Activated naive CD4-positive, alpha-beta T cell treated with anti-CD3 and anti-CD28 coated beads, Interleukin-2, amount 50 U/mL, for 16 hours (primary cell): ENCODE results near the gene RAB8A.

Experiments used
- DNase-seq: peaks from one replicate; pipeline ENCODE4 v3.0.0-alpha.2; 2020

Gene RAB8A

DNA sequence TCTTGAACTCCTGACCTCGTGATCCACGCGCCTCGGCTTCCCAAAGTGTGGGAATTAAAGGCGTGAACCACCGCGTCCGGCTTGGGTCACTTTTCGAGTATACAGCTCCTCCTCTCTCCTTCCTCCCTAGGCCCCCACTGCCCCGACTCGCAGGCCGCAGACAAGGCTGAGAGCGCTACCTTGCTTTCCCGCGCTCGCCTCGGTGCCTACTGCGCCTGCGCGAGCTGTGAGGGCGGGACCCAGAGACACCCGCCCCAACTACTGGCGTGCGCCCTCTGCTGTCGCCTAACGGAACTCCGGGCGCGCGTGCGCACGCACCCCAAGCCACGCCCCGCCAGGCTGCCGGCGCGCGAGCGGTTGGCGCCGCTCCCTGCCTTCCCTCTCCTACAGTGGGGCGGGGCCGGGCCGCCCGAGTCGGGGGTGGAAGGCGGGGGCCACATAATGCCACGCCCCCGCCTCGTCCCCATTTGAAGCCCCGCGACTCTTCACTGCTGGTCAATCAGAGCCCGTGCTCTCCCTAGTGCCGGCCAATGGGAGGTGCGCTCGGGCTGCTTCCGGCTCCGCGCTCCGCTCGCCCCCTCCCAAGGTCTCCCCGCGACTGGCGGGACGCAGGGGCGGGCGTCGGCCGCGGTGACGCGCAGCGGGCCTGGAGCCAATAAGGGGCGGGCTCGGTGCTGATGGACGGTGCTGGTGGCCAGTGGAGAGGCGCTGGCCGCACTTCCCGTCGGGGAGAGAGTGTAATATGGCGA lies at the start of gene RAB8A:
Gene RAB8A, plus strand, starts transcription at position 730 of the 749 bp plus-strand sequence. Its CDS starts 13 bp downstream, at position 743.
- peak; percentile 98 for DNase-seq

DNA sequence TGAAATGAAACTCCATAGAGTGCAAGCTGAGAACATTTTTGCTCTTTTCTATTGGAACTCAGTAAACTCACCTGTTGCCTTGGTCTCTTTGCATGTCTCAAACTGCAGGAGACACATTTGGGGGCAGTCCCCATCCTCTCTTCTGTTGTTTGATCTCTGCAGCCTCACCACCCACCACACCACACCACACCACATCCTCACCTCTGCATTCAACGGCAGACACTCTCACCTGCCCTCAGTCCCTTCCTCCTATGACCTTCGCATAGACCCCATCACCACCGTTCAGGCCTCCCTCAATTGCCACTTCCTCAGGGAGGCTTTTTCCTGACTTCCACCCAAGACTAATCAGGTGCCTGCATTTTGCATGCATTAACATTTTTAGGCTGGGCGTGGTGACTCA lies 49.7 kb upstream of the RAB8A start:
- no peak for DNase-seq

DNA sequence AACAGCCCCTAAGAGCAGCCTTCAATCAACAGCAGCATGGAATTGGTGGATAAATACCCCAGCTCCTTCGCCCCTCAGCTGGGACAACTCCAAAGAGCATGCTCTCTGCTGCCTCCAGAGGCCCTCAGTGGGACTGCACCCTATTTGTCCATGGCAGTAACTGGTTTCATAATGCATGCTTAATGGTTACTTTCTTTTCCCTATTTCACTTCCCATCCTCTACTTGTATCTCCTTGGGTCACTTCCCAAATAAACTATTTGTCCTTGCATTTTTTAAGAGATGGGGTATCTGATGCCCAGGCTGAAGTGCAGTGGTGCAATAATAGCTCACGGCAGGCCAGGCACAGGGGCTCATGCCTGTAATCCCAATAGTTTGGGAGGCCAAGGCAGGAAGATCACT lies 48.9 kb upstream of the RAB8A start:
- DNase-seq: peak; percentile 72

DNA sequence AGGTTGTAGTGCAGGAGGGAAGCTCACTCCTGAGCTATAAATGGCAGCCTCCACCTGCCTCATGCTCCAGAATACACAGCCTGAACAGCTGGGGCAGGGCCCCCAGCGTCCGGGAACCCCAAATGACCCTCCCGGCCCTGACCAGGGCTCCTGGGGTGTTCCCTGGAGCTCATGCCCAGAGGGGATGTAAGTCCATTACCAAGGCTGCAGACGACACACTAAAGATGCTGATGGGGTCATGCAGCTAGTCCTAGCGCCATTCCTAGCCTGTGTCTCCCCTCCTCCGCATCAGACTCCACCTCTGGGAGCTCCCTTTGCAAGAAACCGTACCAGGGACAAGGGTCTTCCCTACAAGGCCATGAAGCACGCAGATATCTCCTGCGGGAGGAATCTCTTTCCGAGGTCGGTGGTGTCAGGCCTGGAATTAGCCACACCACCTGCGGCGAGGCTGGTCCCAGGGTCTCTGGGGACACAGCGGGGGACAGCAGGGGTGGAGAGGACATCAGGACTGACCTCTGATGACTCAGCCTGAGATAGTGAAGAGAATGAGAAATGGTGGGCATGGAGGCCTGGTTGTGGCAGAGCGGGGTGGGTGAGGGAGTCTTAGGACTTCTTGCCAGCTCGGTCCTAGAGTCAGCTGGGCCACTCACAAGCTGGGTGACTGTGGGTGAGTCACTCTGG lies 47.3 kb upstream of the RAB8A start:
- DNase-seq: no peak

DNA sequence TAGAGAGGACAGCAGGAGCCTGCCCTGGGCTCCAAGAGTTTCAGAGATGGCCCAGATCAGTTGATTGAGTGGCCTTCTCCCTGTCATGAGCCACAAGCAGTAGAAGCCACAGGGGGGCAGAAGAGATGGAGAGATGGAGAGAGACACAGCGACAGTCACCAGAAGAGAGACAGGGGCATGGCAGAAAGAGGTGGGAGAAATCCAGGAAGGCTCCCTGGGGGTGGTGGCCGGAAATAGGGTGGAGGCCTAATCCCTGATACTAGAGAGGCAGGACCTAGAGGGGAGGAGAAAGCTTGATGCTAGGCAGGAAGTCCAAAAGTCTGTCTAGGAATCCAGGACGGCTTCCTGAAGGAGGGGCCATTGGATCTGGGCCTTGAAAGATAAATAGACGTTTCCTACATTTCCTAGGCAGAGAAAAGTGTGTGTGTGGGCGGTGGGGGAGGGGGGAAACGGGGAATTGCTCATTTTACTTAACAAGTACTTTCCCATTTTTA lies 45.0 kb upstream of the RAB8A start:
- DNase-seq: peak; percentile 52

DNA sequence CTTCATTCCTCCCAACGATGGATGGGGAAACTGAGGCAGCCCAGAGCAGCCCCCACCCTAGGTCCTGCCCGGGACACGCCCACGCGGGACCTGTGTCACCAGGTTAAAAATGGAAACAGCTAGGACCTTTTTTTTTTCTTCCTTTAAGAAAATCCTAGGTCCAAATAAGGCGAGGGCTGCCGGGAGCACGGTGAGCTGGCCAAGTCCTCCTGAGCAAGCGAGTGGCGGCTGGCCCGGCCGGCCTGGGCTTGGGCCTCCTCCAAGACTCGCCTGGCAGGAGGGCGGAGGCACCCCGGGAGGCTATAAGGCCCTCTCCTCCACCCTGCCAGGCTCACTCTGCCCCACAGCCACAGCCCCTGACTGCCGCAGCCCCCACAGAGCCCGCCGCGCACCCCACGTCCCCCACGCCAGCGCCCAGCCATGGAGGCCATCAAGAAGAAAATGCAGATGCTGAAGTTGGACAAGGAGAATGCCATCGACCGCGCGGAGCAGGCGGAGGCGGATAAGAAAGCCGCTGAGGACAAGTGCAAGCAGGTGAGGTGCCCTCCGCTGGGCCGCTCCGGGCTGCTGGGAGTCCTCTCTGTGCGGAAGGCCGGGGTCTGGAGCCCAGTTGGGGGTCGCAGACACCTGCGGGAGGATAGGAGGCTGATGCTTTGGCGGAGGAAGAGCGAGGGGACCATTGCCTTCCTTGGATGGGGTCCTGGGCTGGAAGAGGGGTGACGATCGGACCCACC lies 44.3 kb upstream of the RAB8A start:
- no peak for DNase-seq

DNA sequence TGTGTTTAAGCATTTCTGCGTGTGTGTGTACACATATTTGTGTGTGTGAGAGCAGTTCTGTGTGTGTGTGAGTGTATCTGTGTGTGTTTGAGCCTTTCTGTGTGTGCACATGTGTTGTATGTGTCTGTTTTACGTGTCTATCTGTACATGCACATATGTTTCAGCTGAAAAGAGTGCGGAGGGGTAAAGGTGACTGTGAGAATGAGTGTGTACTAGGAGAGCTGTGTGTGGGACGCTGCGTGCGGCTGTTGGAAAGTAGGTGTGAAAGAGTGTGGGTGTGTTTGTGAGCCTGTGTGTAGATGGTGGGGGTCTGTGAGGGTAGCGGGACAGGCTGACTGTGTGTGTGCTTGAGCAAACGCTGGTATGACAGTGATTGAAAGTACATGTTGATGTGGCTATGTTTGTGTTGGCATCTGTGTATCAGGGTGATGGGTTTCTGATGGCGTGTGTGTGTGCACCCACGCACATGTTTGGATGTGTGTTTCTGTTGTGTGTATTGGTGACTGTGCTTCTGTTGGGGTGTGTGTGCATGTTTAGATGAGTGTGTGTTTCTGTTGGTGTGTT lies 42.9 kb upstream of the RAB8A start:
- no peak for DNase-seq

DNA sequence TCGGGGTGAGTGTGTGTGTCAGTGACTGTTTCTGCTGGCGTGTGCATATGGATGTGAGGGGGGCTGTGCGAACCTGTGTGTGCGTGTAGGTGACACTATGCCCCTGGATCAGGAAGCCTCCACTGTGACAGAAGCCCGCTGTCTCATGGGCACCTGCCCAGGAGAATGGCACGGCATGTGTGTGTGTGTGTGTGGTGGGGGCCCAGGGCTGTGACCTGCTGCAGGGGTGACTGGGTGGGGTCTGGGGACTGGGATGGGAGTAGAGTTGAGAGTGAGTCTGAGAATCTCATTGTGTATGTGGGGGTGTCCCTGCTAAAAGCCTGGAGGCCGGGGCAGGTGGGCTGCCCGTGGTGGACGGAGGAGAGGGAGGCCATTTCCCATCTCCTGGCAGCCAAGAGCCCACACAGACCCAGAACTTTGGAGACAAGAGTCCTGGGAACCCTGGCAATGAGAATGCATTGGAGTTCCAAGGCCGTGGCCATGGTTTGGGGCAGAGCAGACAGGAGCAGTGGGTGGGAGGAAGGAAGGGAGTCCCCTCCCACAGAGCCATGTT lies 41.8 kb upstream of the RAB8A start:
- no peak for DNase-seq

DNA sequence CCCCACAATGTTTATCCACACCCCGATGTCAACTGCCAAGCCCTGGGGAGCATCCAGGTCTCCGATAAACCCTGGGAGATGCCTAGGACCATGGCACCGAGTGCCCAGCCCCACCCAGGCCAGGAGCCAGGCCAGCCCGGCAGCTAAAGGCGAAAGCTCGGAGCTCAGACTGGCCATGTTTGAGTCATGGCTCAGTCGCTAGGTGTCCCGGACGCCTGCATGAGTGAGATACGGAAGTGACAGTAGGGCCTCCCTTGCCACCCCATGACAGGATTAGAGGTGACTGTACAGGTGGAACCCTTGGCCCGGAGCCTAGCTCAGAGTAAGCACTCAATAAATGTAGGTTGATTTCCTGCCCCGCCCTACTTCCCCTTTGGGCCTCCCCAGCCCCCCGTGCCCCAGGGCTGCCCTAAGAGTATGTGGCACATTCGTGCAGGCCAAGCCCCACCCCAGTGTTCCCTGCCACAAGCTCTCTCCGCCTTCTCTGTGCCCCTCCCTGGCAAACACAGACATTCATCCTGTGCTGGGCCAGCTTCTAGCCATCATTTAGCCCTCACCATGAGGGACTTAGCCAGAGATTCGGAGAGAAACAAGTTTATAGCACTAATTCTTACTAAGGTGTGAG lies 41.2 kb upstream of the RAB8A start:
- DNase-seq: peak; percentile 78

DNA sequence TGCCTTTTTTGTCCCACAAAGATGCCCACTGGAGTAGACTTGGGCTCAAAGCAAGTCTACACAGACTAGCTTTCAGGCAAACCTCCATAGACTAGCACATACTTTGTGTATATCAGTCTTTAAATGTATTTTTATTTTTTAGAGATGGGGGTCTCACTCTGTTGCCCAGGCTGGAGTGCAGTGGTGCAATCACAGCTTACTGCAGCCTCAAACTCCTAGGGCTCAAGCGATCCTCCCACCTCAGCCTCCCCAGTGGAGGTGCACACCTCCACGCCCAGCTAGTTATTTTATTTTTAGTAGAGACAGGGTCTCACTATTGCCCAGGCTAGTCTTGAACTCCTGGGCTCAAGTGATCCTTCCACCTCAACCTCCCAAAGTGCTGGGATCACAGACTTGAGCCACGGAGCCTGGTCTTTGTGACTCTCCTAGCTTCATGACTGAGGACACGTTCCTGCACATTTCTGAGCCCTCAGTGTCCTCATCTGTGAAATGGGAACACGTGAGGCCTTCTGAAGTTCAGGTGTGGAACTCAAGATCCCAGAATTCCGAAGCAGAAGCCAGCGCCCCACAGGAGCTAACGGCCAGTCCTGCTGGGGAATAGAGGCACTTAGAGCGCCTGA lies 40.5 kb upstream of the RAB8A start:
- no peak for DNase-seq

DNA sequence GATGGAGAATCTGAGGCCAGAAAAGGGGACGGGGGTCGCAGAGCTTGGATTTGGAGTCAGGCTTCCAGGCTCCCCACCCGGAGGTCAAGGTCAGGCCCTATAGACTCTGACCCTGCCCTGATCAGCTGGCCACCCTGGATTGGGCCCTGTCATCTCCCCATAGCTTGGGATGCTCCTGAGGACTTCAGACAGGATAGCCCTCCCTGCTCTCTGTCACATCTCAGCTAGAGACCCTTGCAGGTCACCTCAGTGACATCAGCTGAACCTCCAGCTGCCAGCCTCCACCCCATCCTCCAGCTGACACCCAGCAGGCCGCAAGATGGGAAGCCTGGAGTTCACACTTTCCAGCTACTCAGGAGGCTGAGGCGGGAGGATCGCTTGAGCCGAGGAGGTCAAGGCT lies 38.2 kb upstream of the RAB8A start:
- DNase-seq: no peak

DNA sequence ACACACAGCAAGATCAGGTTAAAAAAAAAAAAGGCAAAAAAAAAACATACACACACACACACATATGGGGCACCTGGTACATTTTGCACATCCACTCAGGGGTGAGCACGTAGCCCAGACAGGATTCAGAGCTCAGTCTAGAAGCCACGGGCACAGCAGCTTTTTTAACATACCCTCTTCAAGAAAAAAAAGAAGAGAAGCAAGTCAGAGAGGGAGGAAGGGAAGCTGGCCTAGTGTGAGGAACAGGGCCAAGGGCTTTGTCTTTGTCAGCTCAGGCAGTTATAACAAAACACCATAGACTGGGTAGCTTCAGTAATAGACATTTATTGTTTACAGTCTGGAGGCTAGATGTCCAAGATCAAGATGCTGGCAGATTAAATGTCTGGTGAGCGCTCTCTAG lies 37.7 kb upstream of the RAB8A start:
- DNase-seq: no peak

DNA sequence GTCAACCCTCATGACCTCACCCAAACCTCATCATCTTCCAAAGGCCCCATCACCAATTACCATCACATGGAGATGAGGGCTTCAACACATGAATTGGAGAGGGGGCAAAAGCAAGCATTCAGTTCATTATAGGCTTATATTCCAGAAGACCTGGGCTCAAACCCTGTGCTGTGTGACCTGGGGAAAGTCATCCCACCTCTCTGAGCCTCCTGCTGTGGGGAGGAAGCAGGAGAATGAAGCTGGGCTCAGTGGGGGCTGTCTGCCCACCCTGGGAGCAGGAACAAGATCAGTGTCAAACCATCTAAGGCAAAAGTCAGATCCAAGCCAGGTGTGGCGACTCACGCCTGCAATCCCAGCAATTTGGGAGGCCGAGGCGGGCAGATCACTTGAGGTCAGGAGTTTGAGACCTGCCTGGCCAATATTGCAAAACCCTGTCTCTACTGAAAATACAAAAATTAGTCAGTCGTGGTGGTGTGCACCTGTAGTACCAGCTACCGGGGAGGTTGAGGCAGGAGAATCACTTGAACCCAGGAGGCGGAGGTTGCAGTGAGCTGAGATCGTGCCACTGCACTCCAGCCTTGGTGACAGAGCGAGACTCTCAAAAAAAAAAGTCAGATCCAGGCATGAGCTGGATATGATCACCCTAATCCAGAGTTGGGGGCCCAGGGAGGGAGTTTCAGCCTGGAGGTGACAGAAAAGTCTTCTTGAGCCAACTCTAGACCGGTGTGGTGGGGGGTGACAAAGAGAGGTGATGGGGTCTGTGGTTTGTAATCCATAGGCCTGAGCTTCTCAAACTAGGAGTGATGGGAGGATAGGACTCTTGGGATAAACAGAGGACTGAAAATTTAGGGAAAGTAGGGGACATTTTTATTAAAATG lies 37.0 kb upstream of the RAB8A start:
- DNase-seq: no peak

DNA sequence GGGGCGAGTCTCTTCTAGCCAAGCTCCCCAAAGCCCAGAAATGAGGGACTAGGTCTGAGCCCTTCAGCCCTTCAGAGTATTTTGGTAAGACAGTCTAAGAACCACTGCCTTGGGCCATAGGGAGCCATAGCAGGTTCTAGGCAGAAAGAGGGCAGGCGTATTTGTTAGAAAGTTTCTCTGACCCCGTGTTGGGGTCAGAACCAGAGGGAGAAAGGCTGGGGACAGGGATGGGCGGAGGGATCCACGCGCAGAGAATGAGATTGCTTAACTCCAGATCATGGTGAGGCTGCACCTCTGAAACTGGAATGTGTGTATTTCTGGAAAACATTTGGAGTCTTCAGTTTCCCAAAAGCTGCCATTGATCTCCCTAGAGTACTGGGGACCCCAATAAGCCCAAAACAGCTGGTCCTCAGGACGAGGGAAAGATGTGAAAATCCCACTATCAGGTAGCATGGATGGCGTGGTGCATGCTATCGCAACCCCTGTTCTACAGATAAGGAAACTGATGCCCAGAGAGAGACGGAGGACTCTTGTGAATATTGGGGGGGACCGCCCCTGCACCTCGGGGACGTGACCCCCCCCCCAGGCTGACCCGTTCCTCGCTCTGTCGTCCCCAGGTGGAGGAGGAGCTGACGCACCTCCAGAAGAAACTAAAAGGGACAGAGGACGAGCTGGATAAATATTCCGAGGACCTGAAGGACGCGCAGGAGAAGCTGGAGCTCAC lies 36.1 kb upstream of the RAB8A start:
- no peak for DNase-seq

DNA sequence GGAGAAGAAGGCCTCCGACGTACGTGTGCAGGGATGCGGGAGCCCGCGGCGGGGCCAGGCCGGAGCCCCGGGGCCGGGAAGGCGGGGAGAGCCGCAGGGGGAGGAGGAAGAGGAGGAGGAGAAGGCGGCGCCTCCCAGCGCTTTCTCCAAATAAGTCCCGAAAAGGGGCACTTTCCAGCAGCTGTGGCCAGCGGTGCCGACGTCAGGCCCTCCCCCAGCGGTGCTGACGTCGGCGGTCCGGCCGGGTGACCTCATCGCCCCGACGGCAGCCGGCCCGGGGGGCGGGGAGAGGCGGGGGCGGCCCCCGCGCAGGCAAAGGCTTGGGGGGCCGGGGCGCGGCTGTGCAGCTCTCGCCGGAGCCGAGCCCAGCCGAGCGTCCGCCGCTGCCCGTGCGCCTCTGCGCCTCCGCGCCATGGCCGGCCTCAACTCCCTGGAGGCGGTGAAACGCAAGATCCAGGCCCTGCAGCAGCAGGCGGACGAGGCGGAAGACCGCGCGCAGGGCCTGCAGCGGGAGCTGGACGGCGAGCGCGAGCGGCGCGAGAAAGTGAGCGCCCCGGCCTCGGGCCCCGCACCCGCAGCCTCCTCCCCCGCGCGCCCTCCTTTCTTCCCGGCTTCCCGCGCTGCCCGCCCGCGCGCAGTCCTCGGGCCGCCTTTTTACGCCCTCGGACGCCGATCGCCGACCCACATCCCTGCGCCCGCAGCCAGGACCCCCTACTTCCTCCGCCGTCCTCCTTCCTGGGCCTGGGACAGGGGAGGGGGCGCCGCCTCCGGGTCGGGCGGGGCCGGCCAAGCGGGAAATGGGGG lies 35.3 kb upstream of the RAB8A start, which contains the start of gene TPM4:
Gene TPM4, plus strand, starts transcription at position 342 of the 804 bp plus-strand sequence. Its CDS starts 71 bp downstream, at position 413.
- peak; percentile 69 for DNase-seq

DNA sequence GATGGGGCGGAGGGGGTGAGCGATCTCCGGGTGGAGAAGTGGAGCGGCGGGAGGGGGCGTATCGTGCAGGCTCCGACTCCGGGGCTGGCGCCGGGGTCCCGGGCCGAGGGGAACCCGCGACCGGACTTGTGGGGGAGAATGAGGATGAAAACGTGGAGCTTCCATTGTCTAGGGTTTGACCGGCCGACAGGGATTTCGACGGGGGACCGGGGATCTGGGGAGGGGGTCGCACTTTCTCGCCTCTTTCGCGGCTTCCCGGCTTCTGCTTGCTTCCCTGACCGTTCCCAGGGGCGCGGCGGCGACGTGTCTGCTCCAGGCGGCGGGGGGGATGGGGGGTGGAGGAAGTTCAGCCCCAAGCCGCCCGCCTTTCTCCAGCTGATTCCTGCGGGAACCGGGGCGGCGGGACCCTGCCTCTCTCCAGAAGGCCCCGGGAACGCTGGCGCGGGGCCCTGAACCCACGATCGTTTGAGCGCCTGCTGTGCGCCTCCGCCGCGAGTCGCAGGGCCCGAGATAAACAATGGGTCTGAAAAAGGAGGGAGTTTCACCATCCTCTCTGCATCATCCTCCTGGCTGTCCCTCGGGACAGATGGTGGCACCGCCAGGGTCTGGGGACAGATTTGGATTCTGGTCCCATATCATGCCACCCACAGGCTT lies 34.6 kb upstream of the RAB8A start:
- peak; percentile 35 for DNase-seq

DNA sequence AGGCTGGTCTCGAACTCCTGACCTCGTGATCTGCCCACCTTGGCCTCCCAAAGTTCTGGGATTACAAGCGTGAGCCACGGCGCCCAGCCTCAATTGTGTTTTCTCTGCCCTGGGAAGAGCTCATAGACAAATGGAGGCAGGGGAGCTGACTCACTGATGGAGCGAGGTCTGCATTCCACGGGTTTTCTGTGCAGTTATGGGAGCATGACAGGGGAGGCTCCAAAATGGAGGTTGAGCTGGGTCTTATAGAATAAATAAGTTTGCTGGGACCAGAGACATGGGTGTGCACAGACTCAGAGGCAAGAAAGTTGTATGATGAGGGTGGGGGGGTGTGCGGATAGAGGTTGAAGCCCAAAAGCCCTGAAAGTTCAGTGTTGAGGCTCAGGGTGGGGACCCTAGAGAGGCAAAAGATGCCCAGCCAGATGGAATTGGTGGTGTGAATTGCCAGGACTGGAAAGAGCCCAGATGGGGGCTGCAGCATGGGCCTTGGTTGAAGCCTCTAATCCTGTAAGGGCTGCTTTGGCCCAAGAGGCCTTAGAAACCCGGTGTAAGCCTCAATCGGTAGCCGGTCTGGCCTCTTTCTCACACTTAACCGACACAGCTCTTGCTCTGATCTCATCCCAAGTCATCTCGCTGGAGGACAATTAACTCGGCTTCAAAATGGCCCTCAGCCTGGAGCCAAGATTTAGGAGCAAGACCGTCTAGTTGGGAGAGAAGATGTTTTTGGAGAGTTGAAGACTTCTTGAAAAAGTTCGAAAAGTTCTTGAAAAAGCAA lies 33.5 kb upstream of the RAB8A start:
- peak; percentile 22 for DNase-seq
